ENCODE measurements around the gene HOXB7.

The HOXB7 gene

GRCh38 chr17:48622857-48623256 lies 12.0 kb upstream of the HOXB7 start:
- no peak for DNase-seq

- no peak for DNase-seq
Observed at GRCh38 chr17:48621410-48622392, 10.9 kb upstream of the HOXB7 start.

- no peak for DNase-seq
Observed at GRCh38 chr17:48620461-48621139, 9.8 kb upstream of the HOXB7 start.

GRCh38 chr17:48619826-48620449 lies 9.1 kb upstream of the HOXB7 start:
- DNase-seq: no peak

- DNase-seq: peak; percentile 80
Observed at GRCh38 chr17:48618256-48618896, 7.6 kb upstream of the HOXB7 start.

- no peak for DNase-seq
Observed at GRCh38 chr17:48617471-48618255, 6.8 kb upstream of the HOXB7 start.

GRCh38 chr17:48616717-48617470 lies 6.1 kb upstream of the HOXB7 start:
- no peak for DNase-seq

GRCh38 chr17:48615963-48616716 lies 5.3 kb upstream of the HOXB7 start:
- no peak for DNase-seq

- DNase-seq: peak; percentile 24
Observed at GRCh38 chr17:48615047-48615962, 4.5 kb upstream of the HOXB7 start, which contains the start of gene HOXB8. TSS of gene HOXB8 (minus strand) at chr17:48615292. CDS start at chr17:48614704, 588 bp downstream.

- DNase-seq: peak; percentile 60
Observed at GRCh38 chr17:48613862-48614694, 3.3 kb upstream of the HOXB7 start.

- DNase-seq: peak; percentile 71
Observed at GRCh38 chr17:48612854-48613691, 2.3 kb upstream of the HOXB7 start.

GRCh38 chr17:48612456-48612853 lies 1.6 kb upstream of the HOXB7 start:
- DNase-seq: no peak

GRCh38 chr17:48611681-48612455 lies 1.1 kb upstream of the HOXB7 start:
- peak; percentile 90 for DNase-seq

GRCh38 chr17:48611213-48611612 lies 396 bp upstream of the HOXB7 start:
- DNase-seq: peak; percentile 43

GRCh38 chr17:48609759-48610281 lies 997 bp downstream of the HOXB7 start:
- DNase-seq: no peak

GRCh38 chr17:48609033-48609432 lies 1.8 kb downstream of the HOXB7 start:
- DNase-seq: no peak

- DNase-seq: no peak
Observed at GRCh38 chr17:48608494-48608834, 2.4 kb downstream of the HOXB7 start.
